Measurements from ENCODE around the gene BLOC1S4.
"Not testable (repeated sequence)": the region's sequence is repeated elsewhere in the genome, so short reads cannot be mapped to it uniquely, and the experiment has no call there.

BLOC1S4 gene

DNA sequence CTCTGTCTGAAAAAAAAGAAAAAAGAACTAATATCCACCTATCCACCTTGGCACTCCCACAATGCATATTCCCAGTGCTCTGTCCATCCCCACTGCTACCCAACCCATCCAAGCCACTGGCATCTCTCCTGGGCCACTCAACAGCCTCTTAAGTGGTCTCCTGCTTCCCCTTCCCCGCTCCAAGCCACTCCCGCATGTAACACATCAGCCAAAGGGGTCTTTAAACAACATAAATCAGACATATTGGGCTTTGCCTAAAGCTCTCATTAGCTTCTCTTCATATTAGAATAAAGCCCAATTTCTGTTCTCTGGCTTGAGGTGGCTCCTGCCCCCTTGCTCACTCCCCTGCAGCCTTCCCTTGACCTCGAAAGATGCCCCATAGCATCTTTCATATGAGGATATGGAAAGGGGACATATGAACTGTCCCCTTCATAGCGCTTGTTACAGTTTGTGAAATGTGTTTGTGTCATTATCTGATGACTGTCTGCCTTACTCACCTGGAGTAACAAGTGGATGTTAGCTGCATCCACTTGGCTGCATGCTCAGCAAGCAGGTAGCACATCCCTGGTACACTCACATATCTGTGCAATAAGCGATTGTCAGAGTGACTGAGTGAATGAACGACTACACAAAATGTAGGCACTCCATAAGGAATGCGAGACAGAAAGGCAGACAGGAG lies 3.1 kb downstream of the BLOC1S4 start:
- DNase-seq (ENCODE audit: low read depth, low spot score) = no peak

DNA sequence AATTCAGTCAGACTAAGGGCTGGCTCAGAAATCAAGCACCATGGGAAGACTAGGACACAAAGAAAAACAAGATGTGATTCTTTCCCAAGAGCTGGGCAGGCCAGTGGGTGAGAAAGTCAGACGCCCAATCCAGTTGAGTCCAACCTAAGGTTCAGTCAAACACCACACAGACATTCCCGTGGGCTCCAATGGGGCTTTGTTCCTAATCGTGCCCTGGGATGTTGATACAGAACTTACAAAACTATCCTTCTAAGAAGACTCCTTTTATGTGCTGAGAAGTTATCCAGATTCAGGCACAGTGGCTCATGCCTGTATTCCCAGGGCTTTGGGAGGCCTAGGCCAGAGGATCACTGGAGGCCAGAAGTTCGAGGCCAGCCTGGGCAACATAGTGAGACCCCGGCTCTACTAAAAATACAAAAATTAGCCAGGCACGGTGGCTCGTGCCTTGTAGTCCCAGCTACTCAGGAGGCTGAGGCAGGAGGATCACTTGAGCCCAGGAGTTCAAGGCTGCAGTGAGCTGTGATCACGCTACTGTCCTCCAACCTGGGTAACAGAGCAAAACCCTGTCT lies 3.7 kb downstream of the BLOC1S4 start:
- DNase-seq (ENCODE audit: low read depth, low spot score) = no peak

DNA sequence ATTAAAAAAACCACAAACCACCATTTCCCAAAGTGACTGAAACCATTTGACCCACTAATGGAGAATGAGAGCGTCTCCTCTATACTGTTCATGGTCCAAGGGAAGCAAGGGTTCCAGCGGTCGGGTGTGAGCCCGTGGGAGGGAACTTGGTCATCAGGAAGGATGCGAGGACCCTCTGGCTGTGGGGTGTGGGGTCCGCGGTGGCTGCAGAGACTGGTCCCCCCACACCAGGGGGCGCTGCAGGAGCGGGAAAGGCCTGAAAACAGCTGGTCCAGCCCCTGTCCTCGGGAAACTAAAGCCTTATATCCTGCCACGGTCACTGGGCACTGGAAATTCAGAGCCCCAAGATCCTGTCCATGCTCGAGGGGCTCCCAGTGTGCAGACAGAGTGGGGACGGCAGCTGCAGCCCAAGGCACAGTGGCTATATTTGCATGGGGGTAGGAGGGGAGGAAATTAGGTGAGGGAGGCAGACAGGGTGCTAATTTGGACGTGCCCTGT lies 4.3 kb downstream of the BLOC1S4 start:
- no peak for DNase-seq (ENCODE audit: low read depth, low spot score)

DNA sequence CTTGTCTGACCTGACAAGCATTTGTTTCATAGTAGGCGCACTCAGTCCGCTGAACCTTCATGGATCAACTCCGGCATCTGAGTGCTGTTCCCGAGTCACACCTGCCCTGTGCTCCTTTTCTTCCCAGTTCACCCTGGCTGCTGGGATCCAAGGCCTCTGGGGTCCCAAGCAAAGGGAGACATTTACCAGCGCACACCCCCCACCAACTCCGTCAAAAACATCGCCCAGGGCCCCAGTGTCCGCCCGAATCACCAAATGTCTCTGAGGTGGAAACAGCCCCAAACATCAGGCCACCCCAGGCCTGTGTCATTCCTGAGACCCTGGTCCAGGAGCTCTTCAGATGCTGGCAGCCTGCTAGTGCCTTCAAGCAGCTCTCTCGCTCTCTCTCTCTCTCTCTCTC lies 5.1 kb downstream of the BLOC1S4 start:
- DNase-seq (ENCODE audit: low read depth, low spot score) = no peak

DNA sequence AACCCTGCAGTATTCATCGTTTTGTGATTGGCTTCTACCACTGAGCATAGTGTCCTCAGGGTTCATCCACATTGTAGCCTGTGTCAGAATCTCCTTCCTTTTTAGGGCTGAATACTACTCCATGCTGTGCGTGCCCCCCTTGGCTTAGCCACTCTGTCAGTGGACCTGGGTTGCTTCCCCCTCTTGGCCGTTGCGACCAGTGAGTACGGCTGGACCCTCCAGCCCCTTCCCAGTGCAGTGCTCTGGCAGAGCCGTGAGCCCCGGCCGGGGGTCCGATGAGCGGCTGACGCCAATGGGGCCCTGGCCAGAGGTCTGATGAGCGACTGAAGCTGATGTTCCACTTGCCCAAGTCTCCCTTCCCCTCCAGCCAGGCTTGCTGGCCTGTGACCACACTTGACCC lies 6.9 kb downstream of the BLOC1S4 start:
- no peak for DNase-seq (ENCODE audit: low read depth, low spot score)

DNA sequence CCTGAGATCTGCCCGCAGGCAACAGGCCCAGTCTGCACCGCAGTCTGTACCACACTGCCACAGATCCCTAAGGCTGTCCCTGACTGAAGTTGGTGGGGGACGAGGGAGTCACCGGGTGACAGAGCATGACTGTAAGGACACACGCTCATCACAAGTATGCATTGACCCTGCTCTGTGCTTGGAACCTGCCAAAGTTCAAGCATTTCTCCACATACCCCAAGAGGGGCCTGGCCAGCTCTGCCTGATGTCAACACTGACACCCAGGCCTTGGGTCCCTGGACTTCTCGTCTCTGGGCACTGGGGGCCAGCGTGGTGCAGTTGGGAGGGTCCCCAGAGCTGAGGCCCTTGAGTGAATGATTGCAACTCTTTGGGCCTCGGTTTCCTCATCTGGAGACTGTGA lies 7.9 kb downstream of the BLOC1S4 start:
- DNase-seq (ENCODE audit: low read depth, low spot score) = no peak

DNA sequence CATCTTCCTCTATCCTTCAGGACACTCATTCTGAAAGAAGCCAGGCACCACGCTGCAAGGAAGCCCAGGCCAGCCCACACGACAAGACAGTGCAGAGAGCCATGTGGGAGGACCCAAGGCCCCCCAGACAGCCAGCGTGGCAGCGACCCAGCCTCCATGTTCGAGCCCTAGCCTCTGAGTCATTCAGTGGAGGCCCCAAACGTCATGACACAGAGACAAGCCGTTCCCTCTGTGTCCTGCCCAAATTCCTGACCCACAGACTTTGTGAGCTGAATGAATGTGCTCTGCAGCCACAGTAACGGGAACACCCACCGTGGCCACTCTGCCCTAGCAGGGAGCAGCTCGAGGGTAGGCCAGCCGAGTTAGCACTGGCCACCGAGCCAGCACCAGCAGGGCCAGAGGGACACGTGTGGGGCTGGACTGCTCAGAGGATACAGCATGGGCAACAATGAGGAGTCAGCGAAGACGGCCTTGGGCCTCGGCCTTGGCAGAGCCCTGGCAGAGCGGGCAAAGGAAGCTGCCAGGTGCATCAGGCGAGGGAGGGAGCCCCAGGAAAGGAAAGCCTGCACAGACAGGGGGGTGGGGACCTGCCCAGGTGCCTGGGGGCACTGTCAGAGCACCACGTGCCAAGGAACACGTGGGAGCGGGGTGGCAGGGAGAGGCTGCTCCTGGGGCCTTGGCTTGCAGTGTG lies 8.6 kb downstream of the BLOC1S4 start:
- no peak for DNase-seq (ENCODE audit: low read depth, low spot score)

DNA sequence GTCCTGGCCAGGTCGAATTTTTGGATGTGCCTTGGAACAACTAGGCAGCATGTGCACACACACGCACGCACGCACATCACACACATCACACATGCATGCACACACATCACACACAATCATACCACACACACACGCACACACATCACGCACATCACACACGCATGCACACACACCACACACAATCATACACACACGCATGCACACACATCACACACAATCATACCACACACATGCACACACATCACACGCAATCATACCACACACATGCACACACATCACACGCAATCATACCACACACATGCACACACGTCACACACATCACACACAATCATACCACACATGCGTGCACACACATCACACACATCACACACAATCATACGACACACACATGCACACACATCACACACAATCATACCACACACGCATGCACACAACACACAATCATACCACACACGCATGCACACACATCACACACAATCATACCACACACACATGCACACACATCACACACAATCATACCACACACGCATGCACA lies 9.5 kb downstream of the BLOC1S4 start:
- not testable (repeated sequence) for DNase-seq (ENCODE audit: low read depth, low spot score)

DNA sequence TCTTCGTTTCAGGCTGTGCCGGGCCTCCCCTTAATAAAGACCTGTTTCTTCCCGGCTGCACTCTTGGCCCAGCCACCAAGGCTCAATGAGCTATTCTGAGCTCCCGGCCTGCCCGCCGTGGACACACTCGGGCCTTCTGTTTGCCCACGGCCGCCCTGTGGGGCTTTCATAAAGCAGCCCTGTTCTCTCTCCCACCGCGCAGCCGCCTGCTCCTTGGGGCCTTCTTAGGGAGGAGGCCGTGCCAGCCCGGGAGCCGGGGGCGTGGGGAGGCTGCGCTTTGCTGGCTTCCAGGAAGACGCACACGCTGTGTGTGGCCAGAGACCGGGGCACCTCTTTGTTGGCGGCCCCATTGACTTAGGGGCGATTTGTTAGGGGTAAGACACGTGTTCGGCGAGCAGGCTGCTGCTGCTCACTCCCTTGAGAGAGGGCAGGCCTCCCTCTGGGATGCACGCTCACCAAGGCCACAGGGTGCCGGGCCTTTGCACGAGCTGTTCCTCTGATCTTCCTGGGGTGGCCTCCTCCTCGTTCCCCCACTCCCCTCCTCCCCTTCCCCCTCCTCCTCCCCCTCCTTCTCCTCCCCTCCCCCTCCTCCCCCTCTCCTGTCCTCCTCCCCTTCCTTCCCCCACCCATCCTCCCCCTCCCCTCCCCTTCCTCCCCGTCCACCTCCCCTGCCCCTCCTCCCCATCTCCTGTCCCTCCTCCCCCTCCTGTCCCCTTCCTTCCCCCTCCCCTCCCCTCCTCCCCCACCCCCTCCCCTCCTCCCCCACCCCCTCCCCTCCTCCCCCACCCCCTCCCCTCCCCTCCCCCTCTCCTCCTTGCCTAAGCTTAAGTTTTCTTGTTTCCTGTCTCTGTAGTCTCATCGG lies 11.3 kb downstream of the BLOC1S4 start:
- peak; percentile 51 for DNase-seq (ENCODE audit: low read depth, low spot score)

DNA sequence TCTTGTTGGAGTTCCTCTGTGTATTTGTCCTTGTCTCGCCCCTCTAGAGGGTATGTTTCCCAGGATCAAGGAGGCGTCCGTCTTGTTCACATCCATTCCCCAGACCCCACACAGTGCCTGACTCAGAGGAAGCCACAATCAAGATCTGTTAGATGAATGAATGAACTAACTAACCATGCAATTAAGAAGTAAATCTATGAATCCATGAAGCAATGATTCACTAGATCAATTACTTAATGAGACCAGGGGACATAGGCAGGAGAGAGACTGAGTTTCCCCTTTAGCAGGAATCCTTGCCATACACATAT lies 11.9 kb downstream of the BLOC1S4 start:
- DNase-seq (ENCODE audit: low read depth, low spot score) = no peak

DNA sequence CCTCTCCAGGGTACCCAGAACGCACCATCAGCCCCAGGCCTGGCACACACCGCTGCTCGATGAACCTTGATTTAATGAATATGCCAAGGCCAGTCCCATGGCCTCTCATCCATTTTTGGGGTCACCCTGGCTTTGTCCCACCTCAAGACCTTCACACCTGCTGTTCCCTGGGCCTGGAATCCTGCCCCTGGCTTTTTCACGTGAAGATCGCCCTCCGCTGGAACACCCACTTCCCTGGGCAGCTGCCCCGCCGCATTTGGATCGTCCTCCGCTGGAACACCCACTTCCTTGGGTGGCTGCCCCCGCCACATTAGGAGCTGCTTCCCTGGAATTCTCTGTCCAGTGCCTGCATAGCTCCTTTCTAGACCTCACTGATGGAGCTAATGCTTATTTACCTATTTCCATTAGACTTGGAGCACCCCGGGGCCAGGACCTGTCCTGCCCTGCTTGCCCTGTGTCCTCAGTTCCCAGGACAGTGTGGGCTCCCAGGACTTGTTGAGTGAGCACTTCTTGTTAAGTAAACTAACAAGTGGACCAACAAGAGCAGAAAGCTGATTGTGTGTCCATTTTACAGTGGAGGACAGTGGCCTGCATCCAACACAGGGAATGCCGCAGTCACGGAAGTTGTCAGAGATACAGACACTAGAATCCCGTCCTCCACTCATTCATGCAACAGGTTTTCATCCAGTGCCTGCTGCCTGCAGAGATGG lies 12.5 kb downstream of the BLOC1S4 start:
- no peak for DNase-seq (ENCODE audit: low read depth, low spot score)

DNA sequence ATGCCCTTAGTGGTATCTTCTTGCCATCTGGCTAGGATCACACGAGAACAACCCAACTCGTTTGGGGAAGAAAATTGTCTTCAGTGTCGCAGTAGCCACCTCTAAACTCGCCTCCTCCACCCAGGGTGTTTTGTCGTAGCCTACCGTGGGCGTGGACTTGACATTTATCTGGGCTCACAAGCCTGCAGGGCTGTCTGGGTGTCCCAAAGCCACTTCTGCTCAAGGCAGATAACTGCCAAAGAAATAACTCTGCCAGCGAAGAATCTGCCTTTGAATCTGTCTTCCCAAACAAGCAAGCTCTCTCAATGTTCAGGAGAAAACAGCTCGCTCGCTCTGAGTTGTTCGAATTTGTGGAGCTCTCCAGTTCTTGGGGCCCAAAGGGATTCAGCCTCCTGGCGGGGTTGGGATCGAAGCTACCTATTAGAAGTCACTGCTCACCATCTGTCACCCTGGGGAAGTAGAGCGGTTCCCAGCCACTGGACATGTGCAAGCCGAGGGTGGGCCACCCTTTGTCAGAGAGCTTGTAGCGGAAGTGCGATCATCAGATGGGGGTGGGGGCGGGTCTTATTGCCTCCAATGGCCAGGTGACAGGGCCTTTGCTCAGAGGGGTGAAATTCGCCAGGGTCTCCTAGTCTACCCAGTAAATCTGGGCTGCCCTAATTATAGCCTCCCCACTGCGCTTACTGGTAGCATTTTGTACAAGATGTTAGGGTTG lies 14.8 kb downstream of the BLOC1S4 start:
- no peak for DNase-seq (ENCODE audit: low read depth, low spot score)

DNA sequence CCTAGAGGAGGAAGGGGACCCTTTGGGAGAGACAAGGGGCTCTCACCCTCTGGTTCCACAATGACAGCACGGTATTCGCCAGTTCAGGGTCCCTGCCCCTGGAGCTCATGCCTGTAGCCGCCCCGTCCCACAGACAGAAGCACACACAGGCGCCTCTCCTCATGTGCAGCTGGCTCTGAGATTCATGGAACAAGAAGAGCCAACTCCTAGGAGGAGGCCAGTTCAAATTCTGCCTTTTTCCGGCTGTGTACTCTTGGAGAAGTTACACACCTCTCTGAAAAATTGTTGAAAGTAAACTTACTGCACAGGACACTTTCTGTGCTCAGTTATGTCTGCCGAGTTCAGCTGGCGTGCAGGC lies 15.3 kb downstream of the BLOC1S4 start:
- no peak for DNase-seq (ENCODE audit: low read depth, low spot score)

DNA sequence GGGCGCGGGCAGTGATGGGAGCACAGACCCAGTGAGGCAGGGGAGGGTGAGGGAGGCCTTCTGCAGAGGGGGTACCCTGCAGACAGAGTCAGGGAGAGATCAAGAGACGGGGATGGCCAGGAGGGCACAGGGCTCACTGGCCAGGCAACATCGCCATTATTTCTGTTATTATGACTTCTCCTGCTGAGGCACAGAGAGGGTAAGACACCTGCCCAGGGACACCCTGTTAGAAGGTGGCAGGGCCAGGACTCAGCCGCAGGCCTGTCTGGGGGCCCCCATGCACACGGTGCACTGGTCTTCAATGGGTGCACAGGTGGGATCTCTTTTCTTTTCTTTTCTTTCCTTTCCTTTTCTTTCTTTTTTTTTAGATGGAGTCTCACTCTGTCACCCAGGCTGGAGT lies 15.8 kb downstream of the BLOC1S4 start:
- DNase-seq (ENCODE audit: low read depth, low spot score) = no peak

DNA sequence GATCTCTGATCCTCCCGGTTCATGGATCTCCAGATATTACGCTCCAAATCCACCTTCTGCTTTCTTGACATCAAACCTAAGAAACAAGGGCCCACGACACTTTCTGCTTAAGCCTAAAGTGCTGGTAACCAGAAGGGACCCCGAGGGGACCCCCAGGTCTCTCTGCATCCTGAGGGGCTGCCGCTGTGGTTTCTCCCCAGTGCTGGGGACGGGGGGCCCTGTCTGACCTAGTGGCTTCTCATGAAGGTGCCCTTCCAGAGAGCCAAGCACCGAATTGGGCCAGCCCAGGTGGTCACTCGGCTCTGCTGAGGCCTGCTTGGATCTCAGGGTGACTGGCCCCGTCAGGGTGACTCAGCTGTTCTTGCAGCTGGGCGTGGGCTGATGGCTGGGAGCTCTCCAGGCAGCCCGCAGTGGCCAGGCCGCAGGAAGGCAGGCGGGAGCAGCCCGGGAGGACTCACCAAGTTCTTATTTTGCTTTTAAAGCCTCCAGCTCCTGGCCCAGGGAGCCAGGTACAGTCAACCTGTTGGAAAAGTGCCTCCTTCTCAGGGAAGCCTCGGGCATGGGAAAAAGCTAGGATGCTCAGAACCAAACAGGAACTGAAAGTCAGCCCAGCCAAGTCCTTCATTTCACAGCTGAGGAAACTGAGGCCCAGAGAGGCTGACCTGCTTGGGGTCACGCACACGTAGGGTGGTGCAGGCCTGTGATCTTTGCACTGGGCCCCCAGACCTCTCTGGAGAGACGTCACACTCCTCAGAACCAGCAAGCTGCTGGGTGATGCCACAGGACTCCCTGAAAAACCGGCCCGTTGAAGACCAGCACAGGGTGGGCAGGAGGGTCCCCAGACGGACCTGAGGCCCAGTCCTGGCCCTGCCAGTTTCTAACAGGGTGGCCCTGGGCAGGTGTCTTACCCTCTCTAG lies 16.7 kb downstream of the BLOC1S4 start:
- DNase-seq (ENCODE audit: low read depth, low spot score) = peak; percentile 44

DNA sequence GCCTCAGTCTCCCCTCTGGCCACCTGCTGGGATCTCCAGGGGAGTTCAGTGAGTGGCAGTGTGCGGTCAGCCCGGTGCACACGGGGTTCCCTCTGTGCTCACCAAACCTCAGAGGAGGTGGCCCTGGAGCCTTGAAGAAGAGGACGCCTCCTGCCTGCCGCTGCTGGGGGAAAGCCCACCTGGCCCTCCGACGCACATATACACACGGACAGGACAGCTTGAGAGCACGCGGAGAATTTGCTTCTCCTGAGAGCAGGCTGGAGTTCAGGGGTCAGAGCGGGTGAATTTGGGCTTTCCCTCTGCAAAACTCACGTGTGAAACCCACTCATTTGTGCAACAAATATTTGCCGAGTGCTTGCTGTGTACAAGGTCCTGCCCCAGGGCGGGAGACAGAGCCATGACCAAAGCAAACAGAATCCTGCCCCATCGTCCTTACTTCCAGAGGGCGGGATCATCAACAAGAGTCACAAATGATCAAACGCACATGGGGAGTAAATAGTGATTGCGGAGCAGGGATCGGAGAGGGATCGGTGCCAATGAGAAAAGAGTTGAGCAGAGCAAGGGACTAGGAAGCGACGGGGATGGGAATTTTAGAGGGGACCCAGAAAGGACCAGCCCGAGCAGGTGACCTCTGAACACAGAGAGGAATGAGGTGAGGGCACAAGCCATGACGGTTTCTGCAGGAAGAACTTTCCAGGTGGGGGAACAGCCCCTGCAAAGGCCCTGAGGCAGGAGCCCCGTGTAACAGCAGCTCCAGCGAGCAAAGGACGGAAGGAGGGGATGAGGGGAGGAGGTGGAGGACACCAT lies 17.6 kb downstream of the BLOC1S4 start:
- DNase-seq (ENCODE audit: low read depth, low spot score) = no peak

DNA sequence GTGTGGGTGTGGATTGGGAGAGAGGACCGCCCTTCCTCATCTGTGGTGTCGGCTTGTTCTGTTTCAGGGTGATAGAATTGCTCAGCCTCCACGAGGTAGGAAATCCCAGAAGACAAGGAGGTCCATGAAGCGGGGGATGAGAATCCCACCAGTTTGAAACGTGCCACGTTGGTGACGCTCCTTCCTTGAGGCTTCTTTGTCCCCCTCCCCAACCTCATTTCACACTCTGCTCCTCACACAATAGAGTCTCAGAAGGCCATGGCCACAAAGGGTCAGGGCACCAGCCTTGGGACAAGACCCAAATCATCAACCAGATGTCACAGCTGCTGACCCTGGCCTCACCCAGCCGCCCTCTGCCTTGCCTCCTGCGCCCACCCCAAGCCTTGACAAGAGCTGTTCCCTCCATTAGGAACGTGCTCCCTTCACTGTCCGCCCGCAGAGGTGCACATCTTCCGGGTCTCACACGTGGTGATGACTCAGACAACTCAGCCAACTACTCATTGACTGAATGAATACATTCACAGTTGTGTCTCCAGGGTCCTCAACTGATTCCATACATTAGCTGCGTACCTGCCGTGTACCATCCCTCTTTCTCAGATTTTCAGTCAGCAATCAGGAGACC lies 18.3 kb downstream of the BLOC1S4 start:
- no peak for DNase-seq (ENCODE audit: low read depth, low spot score)

DNA sequence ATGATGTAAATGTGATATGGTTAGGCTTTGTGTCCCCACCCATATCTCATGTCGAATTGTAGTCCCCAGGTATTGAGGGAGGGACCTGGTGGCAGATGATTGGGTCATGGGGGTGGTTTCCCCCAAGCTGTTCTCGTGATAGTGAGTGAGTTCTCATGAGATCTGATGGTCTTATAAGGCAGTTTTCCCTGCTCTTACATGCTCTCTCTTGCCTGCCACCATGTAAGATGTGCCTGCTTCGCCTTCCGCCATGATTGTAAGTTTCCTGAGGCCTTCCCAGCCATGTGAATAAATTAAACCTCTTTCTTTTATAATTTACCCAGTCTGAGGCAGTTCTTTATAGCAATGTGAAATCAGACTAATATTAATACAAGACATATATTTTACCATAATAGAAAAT lies 23.9 kb downstream of the BLOC1S4 start:
- no peak for DNase-seq (ENCODE audit: low read depth, low spot score)

All from smooth muscle cell of the brain vasculature (primary cell).